Measurements from ENCODE around the gene EID2.

Gene EID2

DNA sequence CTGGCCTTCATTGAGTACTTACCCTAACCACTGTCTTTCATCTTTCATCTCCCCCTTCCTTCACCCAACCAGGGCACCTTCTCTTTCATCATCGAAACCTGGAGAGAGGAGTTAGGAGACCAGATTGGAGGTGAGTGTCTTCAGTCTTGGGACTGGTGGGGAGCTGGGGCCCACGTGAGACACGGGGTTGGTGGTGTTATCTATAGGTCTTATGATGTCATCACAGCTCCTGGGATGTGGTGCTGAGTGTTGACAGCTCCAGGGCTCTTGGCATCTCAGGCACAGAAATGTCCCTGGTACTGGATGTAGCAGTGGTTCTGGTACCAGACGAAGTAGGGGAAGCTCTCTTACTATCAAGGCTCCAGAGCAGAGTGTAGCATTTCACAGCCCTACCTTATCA lies 39.4 kb downstream of the EID2 start:
- TF ChIP-seq, protein P1, sequence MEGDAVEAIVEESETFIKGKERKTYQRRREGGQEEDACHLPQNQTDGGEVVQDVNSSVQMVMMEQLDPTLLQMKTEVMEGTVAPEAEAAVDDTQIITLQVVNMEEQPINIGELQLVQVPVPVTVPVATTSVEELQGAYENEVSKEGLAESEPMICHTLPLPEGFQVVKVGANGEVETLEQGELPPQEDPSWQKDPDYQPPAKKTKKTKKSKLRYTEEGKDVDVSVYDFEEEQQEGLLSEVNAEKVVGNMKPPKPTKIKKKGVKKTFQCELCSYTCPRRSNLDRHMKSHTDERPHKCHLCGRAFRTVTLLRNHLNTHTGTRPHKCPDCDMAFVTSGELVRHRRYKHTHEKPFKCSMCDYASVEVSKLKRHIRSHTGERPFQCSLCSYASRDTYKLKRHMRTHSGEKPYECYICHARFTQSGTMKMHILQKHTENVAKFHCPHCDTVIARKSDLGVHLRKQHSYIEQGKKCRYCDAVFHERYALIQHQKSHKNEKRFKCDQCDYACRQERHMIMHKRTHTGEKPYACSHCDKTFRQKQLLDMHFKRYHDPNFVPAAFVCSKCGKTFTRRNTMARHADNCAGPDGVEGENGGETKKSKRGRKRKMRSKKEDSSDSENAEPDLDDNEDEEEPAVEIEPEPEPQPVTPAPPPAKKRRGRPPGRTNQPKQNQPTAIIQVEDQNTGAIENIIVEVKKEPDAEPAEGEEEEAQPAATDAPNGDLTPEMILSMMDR (conservative IDR thresholded peaks at IDR 0.05; ENCODE audit: control insufficient read depth, insufficient read depth, low read depth, low read length), result no peak
- no peak overlapping the region for H3K4me3 ChIP-seq (ENCODE audit: control insufficient read depth, low read depth, low read length)
- no peak for DNase-seq (ENCODE audit: low read depth)

DNA sequence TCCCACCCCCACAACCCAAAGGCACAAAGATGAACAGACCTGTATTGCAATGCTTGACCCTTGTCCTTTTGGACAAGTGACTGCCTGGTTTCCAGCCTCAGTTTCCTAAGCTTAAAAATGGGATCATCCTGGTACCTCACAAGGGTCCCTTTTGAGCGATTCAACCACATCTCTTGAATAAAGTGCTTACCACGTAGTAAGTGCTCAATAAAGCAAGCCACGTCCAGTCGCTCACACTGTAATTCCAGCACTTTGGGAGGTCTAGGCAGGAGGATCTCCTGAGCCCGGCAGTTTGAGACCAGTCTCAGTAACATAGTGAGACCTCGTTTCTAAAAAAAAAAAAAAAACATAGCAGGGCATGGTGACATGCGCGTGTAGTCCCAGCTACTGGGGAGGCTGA lies 40.0 kb downstream of the EID2 start:
- H3K4me3 ChIP-seq (ENCODE audit: control insufficient read depth, low read depth, low read length), result no peak overlapping the region
- DNase-seq (ENCODE audit: low read depth), result no peak

DNA sequence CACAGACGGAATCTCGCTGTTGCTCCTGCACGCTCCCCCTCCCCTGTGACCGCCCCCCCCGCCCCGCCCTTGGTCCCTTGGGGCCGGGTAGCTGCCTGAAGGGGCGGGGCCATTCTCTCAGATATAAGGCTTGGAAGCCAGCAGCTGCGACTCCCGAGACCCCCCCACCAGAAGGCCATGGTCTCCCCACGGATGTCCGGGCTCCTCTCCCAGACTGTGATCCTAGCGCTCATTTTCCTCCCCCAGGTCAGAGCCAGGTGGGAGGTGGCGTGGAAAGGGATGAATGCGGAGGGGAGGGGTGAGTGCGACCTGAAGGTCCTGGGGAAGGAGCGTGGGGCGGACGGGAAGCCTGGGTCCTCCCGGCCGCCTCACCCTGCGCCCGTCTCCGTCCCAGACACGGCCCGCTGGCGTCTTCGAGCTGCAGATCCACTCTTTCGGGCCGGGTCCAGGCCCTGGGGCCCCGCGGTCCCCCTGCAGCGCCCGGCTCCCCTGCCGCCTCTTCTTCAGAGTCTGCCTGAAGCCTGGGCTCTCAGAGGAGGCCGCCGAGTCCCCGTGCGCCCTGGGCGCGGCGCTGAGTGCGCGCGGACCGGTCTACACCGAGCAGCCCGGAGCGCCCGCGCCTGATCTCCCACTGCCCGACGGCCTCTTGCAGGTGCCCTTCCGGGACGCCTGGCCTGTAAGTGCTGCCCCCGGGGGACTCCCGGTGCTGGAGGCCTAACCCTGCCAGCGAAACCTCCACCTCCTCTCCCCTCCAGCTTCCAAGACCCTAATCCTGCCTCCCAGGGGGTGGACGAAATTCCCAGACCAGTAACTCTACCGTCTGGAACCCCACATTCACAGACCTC lies 40.9 kb downstream of the EID2 start, which contains the start of gene DLL3:
Gene DLL3 (plus strand): TSS at position 150 of the 845 bp plus-strand sequence. CDS start 28 bp downstream, at position 178.
- DNase-seq (ENCODE audit: low read depth), result no peak
- H3K4me3 ChIP-seq (ENCODE audit: control insufficient read depth, low read depth, low read length), result no peak within 1 kb of the TSS
- TF ChIP-seq, protein P1 (conservative IDR thresholded peaks at IDR 0.05; ENCODE audit: control insufficient read depth, insufficient read depth, low read depth, low read length), result no peak

More for the DNA sequence above, 40.0 kb downstream of the EID2 start:
- TF ChIP-seq, protein P1 (conservative IDR thresholded peaks at IDR 0.05; ENCODE audit: control insufficient read depth, insufficient read depth, low read depth, low read length), result no peak

GRCh38 chr19:39497996-39498797 lies 41.8 kb downstream of the EID2 start:
- TF ChIP-seq, protein P1 (conservative IDR thresholded peaks at IDR 0.05; ENCODE audit: control insufficient read depth, insufficient read depth, low read depth, low read length), result peak; percentile 13
- H3K4me3 ChIP-seq (ENCODE audit: control insufficient read depth, low read depth, low read length), result no peak overlapping the region
- DNase-seq (ENCODE audit: low read depth), result peak; percentile 24

- H3K4me3 ChIP-seq (ENCODE audit: control insufficient read depth, low read depth, low read length), result no peak overlapping the region
- TF ChIP-seq, protein P1 (conservative IDR thresholded peaks at IDR 0.05; ENCODE audit: control insufficient read depth, insufficient read depth, low read depth, low read length), result no peak
- DNase-seq (ENCODE audit: low read depth), result no peak
Measured at GRCh38 chr19:39497701-39497995, 42.3 kb downstream of the EID2 start.

DNA sequence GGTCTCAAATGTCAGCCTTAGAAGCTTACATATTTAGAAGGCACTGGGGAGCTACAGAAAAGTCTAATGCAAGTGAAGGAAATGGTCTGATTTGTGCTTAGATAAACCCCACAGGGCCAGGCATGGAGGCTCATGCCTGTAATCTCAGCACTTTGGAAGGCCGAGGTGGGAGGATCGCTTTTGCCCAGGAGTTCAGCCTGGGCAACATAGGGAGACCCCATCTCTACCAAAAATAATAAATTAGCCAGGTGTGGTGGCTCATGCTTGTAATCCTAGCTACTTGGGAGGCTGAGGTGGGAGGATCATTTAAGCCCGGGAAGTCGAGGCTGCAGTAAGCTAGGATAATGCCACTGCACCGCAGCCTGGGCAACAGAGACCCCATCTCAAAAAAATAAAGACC lies 43.9 kb downstream of the EID2 start:
- DNase-seq (ENCODE audit: low read depth), result no peak
- TF ChIP-seq, protein P1 (conservative IDR thresholded peaks at IDR 0.05; ENCODE audit: control insufficient read depth, insufficient read depth, low read depth, low read length), result no peak
- no peak overlapping the region for H3K4me3 ChIP-seq (ENCODE audit: control insufficient read depth, low read depth, low read length)
